GM21526 (cell line): ENCODE results near the gene NAPG.
"Not testable (repeated sequence)": the region's sequence is repeated elsewhere in the genome, so short reads cannot be mapped to it uniquely, and the experiment has no call there.

Experiments
- ATAC-seq: cut with Tn5 transposase; IDR thresholded peaks from one replicate; pipeline ENCODE4 v1.9.1; 2021; ENCODE audit warnings: moderate library complexity; ENCODE audit not compliant: unreplicated experiment, low FRiP score

NAPG gene

DNA sequence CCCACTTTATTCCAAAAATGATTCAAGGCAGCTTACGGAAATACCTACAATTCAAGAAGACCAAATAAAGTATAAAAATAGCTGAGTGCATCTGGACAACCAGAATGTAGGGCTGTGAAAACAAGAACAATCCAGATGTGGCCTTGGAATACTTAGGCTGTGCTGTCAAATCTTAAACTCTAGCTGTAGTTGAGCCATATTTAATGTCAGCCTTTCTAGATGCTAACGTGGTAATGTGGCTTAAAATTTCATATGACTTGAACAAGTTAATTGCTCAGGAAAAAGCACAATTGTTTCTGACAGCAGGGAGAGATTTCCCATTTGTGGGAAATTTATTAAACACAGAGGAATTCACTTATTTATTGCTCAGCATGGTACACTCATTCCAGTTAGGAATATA is 14.6 kb upstream of the NAPG start:
- ATAC-seq = no peak

DNA sequence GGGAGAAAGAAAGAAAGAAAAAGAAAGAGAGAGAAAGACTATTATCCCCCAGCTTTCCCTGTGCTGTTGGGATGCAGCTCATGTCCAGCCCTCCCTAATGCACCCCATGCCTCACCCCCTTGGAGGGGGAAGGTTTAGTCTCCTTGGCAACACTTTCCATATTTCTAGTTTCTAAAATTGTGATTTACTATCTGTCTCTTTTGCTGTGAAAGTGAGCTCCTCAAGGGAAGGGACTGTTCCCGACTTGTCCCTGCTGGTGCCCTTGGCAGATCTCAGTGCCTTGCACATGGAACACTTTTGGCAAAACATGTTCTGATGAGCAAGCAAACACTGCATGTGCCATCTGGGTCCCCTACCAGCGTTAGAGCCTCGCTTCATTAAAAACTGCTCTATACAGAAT is 11.7 kb upstream of the NAPG start:
- no peak for ATAC-seq

DNA sequence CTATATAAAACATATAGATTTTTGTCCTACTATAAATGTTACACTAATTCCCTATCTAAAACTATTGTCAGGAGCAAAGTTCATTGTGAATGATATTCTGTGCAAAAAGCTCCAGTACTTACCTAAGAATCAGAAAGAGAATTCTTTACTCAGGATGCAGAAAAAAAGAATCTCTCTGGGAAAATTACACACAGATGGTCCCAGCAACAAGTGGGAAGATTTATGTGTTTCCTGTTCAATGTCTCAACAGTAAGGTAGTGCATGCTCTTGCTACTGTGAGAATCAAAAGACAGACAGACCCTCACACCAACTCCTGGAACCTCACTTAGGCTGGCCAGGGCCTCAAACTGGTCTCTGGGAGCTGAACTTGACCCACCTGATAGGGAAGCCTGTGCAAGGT is 11.2 kb upstream of the NAPG start:
- ATAC-seq = no peak

DNA sequence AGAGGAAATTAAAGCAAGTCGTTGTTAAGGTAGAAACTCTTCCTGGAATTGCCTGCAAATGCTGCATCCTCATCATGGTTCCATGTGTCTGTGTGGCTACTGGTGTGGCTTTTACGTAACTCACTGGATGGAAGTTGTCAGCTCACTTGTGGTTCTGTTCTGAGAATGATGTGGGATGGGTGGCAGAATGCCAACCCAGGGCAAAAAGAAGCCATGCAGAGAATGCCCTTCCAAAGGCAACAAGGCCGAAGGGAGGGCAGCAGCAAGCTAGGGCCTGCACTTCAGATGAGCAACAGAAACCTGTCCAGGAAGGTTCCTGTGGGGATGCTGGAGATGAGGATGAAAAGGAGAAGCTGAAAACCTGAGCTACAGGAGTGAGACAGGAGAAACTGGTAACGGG is 10.4 kb upstream of the NAPG start:
- no peak for ATAC-seq

DNA sequence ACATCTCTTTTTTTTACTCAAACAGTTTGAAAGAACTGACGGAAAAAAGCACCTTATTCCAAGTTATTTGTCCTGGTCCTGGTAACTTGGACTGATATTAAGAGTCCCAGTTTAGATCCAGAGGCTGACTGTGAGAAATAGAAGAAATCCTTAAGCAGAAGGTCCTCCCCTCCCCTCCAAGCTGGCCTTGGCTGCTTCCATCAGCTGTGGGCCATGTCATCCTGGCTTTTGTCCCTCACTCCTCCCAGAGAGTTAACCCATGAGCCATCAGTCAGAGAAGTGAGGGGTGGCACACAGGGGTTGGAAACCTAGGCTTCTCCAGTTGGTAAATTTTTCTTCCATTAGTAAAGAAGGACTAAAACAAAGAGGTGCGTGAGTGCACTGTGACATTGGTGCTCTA is 9.7 kb upstream of the NAPG start:
- no peak for ATAC-seq

DNA sequence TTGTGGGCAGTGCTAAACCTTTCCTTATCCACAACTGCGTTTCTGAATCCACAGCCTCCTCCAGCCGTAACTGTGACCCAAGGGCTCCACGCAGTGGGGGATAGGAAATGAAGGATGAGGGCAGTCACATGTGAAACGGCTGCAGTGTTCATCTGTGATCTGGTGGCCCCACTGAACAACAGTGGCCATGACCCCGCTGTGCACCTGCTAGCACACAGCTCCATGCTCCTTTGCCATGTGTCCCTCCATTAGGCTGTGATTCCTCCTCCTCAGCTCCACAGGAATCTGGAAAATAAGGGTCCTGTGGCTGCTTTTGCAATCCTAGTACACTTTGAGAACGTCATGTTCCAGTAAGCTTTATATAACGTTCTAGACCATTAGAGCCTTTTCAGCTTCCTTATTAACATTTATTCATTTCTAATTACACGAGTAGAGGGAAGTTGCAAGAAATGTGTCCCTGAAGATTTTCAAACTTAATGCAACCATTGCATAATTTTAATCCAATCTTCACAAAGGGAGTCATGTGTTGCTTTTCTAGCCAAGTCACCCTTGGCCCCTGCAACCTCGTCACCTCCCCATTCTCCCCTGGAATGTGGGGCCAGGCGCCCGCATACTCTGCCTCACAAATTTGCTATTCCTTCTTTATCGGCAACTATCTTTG is 7.1 kb upstream of the NAPG start:
- no peak for ATAC-seq

DNA sequence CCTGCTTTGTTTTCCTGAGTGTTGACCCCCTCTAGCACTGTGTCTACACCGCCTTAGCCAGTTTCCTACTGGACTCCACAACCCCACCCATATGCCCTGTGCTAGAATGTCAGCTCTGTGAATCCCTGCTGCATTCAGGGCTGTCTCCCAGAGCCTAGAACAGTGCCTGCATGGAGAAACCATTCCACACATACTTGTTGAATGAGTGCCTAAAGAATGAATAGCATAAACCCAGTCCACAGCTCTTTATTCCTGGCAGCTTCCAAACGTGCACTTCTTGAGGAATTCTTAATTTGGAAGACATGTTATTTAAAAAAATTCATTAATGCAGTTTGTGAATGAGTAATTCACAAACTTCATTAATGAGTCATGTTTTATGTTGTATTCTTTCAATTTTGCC is 6.5 kb upstream of the NAPG start:
- ATAC-seq = no peak

DNA sequence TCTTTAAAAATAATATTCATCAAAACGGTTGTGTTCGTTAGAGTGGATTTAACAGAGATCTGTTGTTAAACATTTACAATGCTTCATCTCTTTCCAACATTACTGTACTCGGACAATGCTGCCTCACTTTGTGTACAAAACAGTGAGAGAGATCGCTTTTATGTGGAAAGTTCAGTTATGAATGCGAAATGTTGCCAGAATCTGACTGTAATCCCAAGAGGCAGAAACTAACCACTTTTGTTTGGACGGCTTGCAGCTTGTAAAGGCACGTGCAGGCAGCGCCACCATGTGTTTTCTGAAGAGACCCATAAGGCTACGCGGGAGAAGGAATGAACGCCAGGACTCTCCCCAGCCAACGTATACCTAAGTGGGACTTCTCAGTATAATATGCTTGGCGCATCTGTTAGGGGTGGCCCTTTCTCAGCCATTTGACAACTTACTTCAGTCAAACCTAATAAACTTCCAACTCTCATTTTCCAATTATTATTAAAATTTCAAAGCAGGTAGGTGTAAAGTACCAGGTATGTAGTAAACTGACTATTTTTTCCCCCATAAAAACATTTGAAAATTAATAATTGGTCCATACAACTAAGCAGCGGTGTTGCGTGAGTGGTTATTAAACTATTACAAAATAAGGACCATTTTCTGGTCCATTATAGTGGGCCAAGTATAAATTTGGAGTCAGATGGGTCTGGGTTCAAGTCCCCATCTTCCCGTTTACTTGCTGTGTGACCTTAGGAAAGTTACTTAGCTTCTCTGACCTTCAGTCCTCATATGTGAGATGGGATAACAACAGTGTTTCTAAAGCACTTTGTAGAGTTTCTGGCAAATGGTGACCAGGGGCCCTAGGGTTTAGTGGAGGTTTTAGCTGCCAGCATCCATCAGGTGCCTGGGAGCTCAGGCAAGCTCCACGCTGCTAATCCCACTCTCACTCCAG is 5.6 kb upstream of the NAPG start:
- ATAC-seq = no peak

DNA sequence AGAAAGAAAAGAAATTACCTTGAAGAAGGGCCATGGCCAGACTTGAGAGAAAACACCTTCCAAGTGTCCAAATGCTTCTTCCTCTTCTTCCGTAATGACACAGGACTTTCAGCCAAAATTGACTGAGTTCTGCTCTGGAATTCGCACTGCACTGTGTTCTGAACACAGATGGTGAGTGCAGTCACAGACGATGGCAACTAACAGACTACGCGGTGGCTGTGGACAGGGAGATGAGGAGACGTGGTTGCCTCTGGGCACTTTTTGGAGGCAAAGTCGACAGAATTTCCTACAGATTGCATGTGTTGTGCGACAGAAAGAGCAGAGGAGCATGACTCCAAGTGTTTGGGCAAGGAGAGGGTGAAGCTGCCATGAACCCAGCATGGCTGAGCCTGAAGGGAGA is 4.3 kb upstream of the NAPG start:
- ATAC-seq = no peak

DNA sequence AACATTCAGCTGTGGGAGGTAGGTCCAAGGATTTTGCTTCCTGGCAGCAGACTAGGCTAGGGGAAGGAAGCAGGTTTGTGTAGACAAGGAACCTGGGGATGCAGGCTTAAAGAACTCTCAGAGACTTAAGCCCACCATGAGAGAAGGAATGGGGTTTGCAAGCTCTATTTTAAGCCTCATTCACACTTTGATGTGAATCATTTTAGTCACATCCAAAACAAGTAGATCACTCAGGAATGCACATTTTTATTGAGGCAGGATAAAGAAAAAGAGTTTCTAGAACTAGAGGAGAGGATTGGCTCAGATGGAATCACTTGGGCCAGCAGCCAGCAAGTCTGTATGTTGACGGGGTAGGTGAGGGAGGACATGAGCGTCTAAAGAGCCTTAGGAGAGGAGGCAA is 3.3 kb upstream of the NAPG start:
- ATAC-seq = no peak

DNA sequence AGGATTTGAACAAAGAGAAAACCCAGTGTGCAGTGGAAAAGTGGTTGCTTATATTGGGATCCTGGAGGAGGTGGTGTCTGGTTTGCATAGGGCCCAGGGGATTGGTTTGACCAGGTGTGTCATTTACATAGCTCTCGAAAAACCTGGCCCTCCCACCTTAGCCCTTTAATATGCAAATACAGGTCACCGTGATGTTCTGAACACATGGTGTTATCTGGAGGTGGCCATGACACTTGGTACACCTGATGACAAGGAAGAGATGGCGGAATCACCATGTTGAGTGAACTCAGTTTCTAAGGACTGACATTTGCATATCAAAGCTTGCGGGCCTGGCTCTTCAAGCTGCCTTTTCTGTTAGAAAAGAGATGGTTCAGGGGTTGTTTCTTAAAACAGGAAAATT is 2.3 kb upstream of the NAPG start:
- ATAC-seq = no peak

DNA sequence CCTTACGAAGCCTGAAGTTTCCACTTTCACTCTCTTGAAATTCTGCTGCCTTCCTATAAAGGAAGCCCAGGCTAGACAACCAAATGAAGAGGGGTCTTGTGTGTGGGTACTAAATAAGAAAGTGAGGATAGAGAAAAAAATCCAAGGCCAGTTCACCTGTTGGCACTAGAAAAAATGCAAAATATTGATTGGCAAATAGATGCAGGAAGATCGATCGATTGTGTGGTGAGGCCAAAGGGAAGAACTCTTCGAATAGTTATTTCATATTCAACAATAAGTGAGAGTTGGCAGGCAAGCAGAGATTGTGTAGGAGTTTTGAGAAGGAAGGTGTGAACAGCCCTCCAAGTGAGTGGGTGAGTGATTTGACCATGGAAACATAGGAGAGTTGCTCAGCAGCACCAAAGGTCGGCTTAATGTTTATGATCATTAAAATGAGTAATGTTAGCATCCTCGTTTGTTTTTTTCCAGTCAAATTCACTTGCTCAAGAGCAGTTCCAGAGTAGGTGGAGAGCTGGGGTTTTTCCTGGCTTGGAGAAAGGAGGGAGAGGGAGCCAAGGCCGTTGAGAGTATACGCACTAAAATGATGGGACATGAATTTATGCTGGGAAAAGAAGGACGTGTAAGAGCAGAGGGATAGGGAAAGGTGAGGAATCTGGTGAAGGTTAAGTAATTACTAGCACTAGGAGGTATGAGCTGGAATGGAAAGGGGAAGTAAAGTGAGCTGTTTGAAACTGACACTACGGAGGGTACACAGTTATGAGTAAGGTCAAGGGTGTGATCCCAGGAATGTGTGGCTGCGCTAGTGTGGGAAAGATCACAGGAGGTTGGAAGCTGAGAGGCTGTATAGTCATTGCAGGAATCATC is 1.1 kb upstream of the NAPG start:
- no peak for ATAC-seq

DNA sequence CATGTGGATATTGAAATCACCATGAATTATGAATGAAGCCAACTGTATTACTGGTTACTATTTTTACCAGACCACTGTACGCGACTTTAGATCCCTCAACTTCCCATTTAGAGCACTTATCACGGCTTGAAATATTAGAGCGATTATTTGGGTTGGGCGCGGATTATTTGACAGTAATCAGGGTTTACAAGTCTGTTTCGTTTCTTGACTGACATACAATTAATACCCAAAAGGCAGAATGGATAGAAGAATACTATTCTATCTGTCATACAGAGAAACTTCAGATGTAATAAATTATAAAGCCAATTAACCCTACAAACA is 496 bp upstream of the NAPG start:
- no peak for ATAC-seq

DNA sequence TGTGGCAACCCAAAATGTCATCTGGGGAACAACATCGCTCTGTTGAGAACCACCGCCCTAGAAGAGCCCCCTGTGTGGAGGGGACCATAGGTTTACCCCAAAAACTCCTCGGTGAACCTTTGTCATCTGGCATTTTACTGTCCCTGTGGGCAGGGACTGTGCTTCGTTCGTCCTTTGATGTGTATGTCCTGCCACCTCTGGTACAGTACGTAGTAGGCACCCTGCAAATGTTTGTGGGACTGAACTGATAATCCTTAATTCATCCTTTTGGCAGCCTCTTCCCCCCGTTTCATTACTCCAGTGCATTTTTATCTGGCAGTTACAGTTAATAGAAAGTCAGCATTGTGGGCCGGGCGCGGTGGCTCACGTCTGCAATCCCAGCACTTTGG is 728 bp downstream of the NAPG start:
- no peak for ATAC-seq

DNA sequence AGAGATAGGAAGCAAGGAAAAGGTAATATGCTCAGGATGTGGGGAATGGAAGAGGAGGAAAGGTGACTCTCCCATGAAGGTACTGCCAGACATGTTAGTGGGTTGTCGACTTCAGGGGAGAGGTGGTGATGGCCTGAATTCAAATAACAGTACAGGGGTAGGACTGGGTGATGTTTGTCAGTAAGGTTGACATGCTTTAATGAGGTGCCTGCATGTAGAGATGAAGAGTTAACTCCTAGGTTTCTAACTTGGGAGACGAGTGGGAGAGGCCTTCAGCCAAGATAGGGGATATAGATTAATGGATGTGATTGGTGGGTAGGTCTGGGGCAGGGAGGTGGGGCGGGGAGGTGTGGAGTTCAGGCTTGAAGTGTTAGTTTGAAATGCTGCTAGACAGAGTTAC is 2.6 kb downstream of the NAPG start:
- ATAC-seq = no peak

DNA sequence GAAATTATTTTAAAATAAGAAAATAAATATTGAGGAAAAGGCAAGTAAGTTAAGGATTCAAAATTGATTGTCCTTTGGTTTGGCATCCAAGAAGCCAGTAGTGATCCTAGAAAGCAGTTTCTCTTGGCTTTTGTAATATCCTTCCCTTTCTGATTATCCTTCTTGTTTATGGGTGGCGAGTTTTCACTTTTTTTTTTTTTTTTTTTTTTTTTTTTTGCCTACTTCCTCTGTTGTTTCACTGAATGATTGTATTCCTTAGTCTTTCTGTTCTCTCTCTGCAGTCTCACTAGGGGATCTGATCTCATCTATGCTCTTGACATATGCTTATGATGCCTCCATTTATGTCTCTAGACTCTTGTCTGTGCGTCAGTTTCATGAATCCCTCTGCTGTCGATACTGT is 4.2 kb downstream of the NAPG start:
- no peak for ATAC-seq

DNA sequence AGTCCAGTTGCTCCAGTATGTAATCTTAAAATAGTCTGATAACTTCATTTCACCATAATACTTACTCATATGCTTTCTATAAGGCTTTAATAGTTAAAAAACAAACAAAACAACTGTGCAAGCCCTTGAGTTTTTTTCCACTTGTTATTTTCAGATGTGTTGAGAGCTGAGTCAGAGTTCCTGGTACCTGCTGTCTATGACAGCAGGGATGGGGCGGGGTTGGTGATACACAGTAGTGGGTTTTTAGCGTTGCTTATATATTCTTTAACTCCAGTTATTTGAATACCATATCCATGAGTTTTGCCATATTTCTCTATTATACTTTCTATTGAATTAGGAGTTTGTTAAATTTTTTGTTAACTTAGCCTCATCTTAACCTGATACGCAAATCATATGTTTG is 5.0 kb downstream of the NAPG start:
- no peak for ATAC-seq

DNA sequence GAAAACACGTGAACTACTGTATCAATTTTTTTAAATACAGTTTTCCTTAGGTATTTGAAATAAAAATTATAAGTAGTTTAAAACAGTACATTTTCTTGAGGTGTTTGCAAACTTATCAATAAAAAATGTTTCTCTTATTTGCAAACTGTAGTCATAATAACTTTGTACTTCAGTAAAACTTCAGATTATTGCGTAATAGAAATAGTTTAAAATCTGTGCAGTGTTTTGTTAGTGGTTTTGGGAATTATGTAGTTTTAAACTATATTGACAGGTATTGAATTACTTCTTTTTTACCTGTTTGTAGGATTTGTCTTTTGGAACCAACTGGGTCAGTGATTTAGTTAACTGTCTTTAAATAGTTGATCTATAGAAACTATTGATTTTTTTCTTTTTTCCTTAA is 7.3 kb downstream of the NAPG start:
- no peak for ATAC-seq

DNA sequence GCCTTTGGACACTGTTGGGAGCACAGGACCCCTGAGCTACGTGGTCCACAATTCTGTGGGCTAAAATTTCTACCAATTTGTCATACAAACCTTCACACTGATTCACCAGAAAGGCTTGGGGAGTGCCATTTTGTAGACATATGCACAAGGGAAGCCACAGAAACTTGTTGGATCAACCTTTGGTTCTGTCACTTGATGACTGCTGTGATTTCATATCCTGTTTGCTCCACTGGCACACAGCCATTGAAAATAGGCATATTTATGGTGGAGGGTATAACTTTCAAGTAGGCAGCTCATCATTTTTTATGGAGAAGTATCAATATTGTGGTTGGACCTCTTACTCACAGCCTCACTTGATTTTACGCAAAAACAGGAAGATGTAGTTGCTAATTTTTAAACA is 10.5 kb downstream of the NAPG start:
- ATAC-seq = no peak

DNA sequence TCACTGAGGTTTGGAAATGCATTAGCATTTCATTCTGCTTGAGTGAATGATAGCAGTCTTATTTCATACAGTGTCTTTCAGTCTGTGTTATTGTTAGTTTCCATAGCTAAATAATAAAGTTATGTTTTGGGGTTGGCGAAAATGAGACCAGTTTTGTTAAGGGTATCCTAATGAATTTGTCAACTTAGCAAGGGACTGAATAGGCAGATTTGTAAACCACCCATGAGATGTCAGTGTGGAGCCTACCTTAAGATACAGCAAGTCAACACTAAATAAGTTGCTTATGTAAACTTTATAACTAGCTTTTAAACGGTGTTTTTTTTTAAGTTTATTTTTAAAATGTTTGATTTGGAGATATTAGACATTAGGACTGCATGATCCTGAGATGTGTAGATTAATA is 11.9 kb downstream of the NAPG start:
- no peak for ATAC-seq

DNA sequence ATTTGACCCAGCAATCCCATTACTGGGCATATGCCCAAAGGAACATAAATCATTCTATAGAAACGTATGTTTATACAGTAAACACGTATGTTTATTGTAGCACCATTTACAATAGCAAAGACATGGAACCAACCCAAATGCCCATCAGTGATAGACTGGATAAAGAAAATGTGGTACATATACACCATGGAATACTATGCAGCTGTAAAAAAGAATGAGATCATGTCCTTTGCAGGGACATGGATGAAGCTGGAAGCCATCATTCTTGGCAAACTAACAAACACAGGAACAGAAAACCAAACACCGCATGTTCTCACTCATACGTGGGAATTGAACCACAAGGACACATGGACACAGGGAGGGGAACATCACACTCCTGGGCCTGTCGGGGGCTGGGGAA is 13.3 kb downstream of the NAPG start:
- ATAC-seq = not testable (repeated sequence)
